ENCODE measurements around the gene OPN1LW. TPM values are rescaled to one million over a fixed set of nuclear protein-coding genes. Genes with fewer than 3 reads are reported as not detected.
"Not testable (repeated sequence)": the region's sequence is repeated elsewhere in the genome, so short reads cannot be mapped to it uniquely, and the experiment has no call there.

The OPN1LW gene
- total RNA-seq, 3 donors from 2014 or later = not detected

- Histone ChIP-seq H3K4me3 (no peak overlapping the region), H3K36me3 (ENCODE audit: low read depth) (no peaks in the 10 kb centered on the region), H3K9me3 (no peaks in the 10 kb centered on the region), H3K4me1 (ENCODE audit: low read depth) (no peaks in the 10 kb centered on the region)
- TF ChIP-seq CTCF (IDR thresholded peaks at IDR 0.05) = no peak
- intact Hi-C loops (cut with DNase I, micrococcal nuclease) = no loop called here
- ATAC-seq (no peak), DNase-seq (no peak)
These were observed 1.7 kb upstream of the OPN1LW start for GRCh38 chrX:154142386-154142785.

- intact Hi-C loops (cut with DNase I, micrococcal nuclease) = no loop called here
- ATAC-seq (no peak), DNase-seq (peak in 1 of 3 donors; percentile 12)
- no peaks in the 10 kb centered on the region for H3K4me1 ChIP-seq (ENCODE audit: low read depth)
- no peak overlapping the region for H3K4me3 ChIP-seq
- no peak for TF ChIP-seq CTCF (IDR thresholded peaks at IDR 0.05)
- H3K9me3 ChIP-seq = no peaks in the 10 kb centered on the region
- no peaks in the 10 kb centered on the region for H3K36me3 ChIP-seq (ENCODE audit: low read depth)
These were observed 895 bp upstream of the OPN1LW start for GRCh38 chrX:154142950-154143745.

GRCh38 chrX:154151030-154151429 lies 7.0 kb downstream of the OPN1LW start:
- intact Hi-C loops (cut with DNase I, micrococcal nuclease); ATAC-seq; H3K9me3 ChIP-seq; DNase-seq; H3K4me3 ChIP-seq; H3K36me3 ChIP-seq (ENCODE audit: low read depth); H3K4me1 ChIP-seq (ENCODE audit: low read depth): not testable (repeated sequence)

- DNase-seq = peak in 1 of 3 donors; percentile 18
- H3K36me3 ChIP-seq (ENCODE audit: low read depth); ATAC-seq; intact Hi-C loops (cut with DNase I, micrococcal nuclease); H3K4me1 ChIP-seq (ENCODE audit: low read depth); H3K4me3 ChIP-seq; H3K9me3 ChIP-seq: not testable (repeated sequence)
These were observed 12.2 kb downstream of the OPN1LW start for GRCh38 chrX:154156221-154156620.

- H3K36me3 ChIP-seq (ENCODE audit: low read depth); ATAC-seq; H3K4me3 ChIP-seq; H3K4me1 ChIP-seq (ENCODE audit: low read depth); DNase-seq; intact Hi-C loops (cut with DNase I, micrococcal nuclease); H3K9me3 ChIP-seq: not testable (repeated sequence)
These were observed 13.2 kb downstream of the OPN1LW start for GRCh38 chrX:154157207-154157606.

GRCh38 chrX:154159345-154159744 lies 15.3 kb downstream of the OPN1LW start:
- H3K9me3 ChIP-seq; ATAC-seq; H3K36me3 ChIP-seq (ENCODE audit: low read depth); DNase-seq; intact Hi-C loops (cut with DNase I, micrococcal nuclease); H3K4me1 ChIP-seq (ENCODE audit: low read depth); H3K4me3 ChIP-seq: not testable (repeated sequence)

GRCh38 chrX:154164902-154165301 lies 20.9 kb downstream of the OPN1LW start:
- H3K4me1 ChIP-seq (ENCODE audit: low read depth); ATAC-seq; intact Hi-C loops (cut with DNase I, micrococcal nuclease); H3K4me3 ChIP-seq; DNase-seq; H3K36me3 ChIP-seq (ENCODE audit: low read depth); H3K9me3 ChIP-seq: not testable (repeated sequence)

GRCh38 chrX:154168384-154168783 lies 24.3 kb downstream of the OPN1LW start:
- DNase-seq; H3K4me1 ChIP-seq (ENCODE audit: low read depth); ATAC-seq; H3K36me3 ChIP-seq (ENCODE audit: low read depth); H3K9me3 ChIP-seq; H3K4me3 ChIP-seq; intact Hi-C loops (cut with DNase I, micrococcal nuclease): not testable (repeated sequence)

GRCh38 chrX:154172535-154172943 lies 28.5 kb downstream of the OPN1LW start:
- H3K9me3 ChIP-seq; H3K36me3 ChIP-seq (ENCODE audit: low read depth); H3K4me3 ChIP-seq; DNase-seq; intact Hi-C loops (cut with DNase I, micrococcal nuclease); H3K4me1 ChIP-seq (ENCODE audit: low read depth): not testable (repeated sequence)
- peak; percentile 89 for ATAC-seq

GRCh38 chrX:154174356-154174755 lies 30.3 kb downstream of the OPN1LW start:
- H3K4me1 ChIP-seq (ENCODE audit: low read depth); ATAC-seq; DNase-seq; H3K36me3 ChIP-seq (ENCODE audit: low read depth); intact Hi-C loops (cut with DNase I, micrococcal nuclease); H3K4me3 ChIP-seq; H3K9me3 ChIP-seq: not testable (repeated sequence)

- ATAC-seq; intact Hi-C loops (cut with DNase I, micrococcal nuclease); H3K9me3 ChIP-seq; H3K4me1 ChIP-seq (ENCODE audit: low read depth); H3K4me3 ChIP-seq; DNase-seq; H3K36me3 ChIP-seq (ENCODE audit: low read depth): not testable (repeated sequence)
These were observed 38.3 kb downstream of the OPN1LW start, which contains the start of gene OPN1MW for GRCh38 chrX:154182296-154182695. TSS of gene OPN1MW (plus strand) at chrX:154182596. CDS start at chrX:154182678, 82 bp downstream.

- ATAC-seq; DNase-seq; intact Hi-C loops (cut with DNase I, micrococcal nuclease): not testable (repeated sequence)
These were observed 39.8 kb downstream of the OPN1LW start for GRCh38 chrX:154183794-154184193.

More at GRCh38 chrX:154183794-154184193, 39.8 kb downstream of the OPN1LW start:
- not testable (repeated sequence) for H3K9me3 ChIP-seq; H3K4me3 ChIP-seq; H3K4me1 ChIP-seq (ENCODE audit: low read depth); H3K36me3 ChIP-seq (ENCODE audit: low read depth)
